IMR-90 (cell line): ENCODE measurements around the gene KAZN. TPM values are rescaled to one million over a fixed set of nuclear protein-coding genes. Genes with fewer than 3 reads are reported as not detected.

Source experiments
- ATAC-seq: fragments of 200-7000 bp; cut with Tn5 transposase; 2 replicates; pipeline ENCODE4 v1.9.1; 2020; ENCODE audit warnings: low read depth, mild to moderate bottlenecking, moderate library complexity
- BruUV-seq: library from RNA; stranded (reverse); fragments of 400-500 nt; replicated peaks from 2 replicates; lab custom pipeline; 2021; lab: Mats Ljungman, UMichigan
- CTCF ChIA-PET: fragments of 300-600 bp; formaldehyde crosslinking; extraction: SDS; loops from one replicate; lab custom pipeline; 2021; ENCODE audit warnings: antibody characterized with exemption; lab: Yijun Ruan, JAX
- POLR2A ChIA-PET: fragments of 300-600 bp; sonication (Branson Sonifier 250); formaldehyde crosslinking; loops from one replicate; lab custom pipeline; 2022; ENCODE audit warnings: antibody characterized with exemption; ENCODE audit not compliant: unreplicated experiment; lab: Charles Lee
- DNase-seq: peaks from one replicate; pipeline ENCODE4 v3.0.0; 2013
- H2AFZ ChIP-seq: replicated peaks from 2 replicates; pipeline ENCODE3; 2013; ENCODE audit warnings: low read length, mild to moderate bottlenecking; ENCODE audit not compliant: poor library complexity
- H2AK5ac ChIP-seq: 2 replicates; pipeline ENCODE4 v1.6.1; 2013; ENCODE audit warnings: low read depth, low read length, inconsistent platforms
- H2AK9ac ChIP-seq: replicated peaks from 2 replicates; pipeline ENCODE3; 2013; ENCODE audit warnings: mild to moderate bottlenecking, low read depth, low read length, moderate library complexity; ENCODE audit not compliant: poor library complexity
- H2BK120ac ChIP-seq: 2 replicates; pipeline ENCODE4 v1.6.1; 2013; ENCODE audit warnings: low read depth, low read length, inconsistent platforms
- H2BK15ac ChIP-seq: 3 replicates; pipeline ENCODE4 v1.6.1; 2013; ENCODE audit warnings: low read depth, low read length, inconsistent platforms
- H2BK20ac ChIP-seq: 2 replicates; pipeline ENCODE4 v1.6.1; 2013; ENCODE audit warnings: low read depth, mild to moderate bottlenecking, inconsistent platforms, low read length, moderate library complexity
- H2BK5ac ChIP-seq: 2 replicates; pipeline ENCODE4 v1.6.1; 2013; ENCODE audit warnings: mild to moderate bottlenecking, low read depth, low read length, inconsistent platforms; ENCODE audit not compliant: poor library complexity, severe bottlenecking
- H3K14ac ChIP-seq: replicated peaks from 2 replicates; pipeline ENCODE4 v1.6.1; 2013; ENCODE audit warnings: low read depth, low read length, inconsistent platforms
- H3K18ac ChIP-seq: 2 replicates; pipeline ENCODE4 v1.6.1; 2013; ENCODE audit warnings: low read depth, low read length, control low read depth
- H3K23ac ChIP-seq: 2 replicates; pipeline ENCODE4 v1.6.1; 2013; ENCODE audit warnings: low read depth, low read length, inconsistent platforms
- H3K27ac ChIP-seq: 2 replicates; pipeline ENCODE4 v1.5.1; 2013; ENCODE audit warnings: mild to moderate bottlenecking, control low read depth, low read length; ENCODE audit not compliant: insufficient read depth
- H3K27me3 ChIP-seq: 2 replicates; pipeline ENCODE4 v1.6.1; 2013; ENCODE audit warnings: low read length; ENCODE audit not compliant: control insufficient read depth, insufficient read depth
- H3K36me3 ChIP-seq: 2 replicates; pipeline ENCODE4 v1.6.1; 2013; ENCODE audit warnings: low read length, mixed read lengths; ENCODE audit not compliant: control insufficient read depth, insufficient read depth
- H3K4ac ChIP-seq: 2 replicates; pipeline ENCODE4 v1.6.1; 2013; ENCODE audit warnings: low read depth, low read length, inconsistent platforms
- H3K4me1 ChIP-seq: 2 replicates; pipeline ENCODE4 v1.6.1; 2013; ENCODE audit warnings: low read length, mixed read lengths; ENCODE audit not compliant: control insufficient read depth, insufficient read depth
- H3K4me2 ChIP-seq: 2 replicates; pipeline ENCODE4 v1.6.1; 2013; ENCODE audit warnings: low read depth, mild to moderate bottlenecking, control low read depth, low read length, moderate library complexity
- H3K4me3 ChIP-seq: 2 replicates; pipeline ENCODE4 v1.5.1; 2013; ENCODE audit warnings: low read depth, mild to moderate bottlenecking, control low read depth, low read length, moderate library complexity; ENCODE audit not compliant: insufficient read depth
- H3K56ac ChIP-seq: 2 replicates; pipeline ENCODE4 v1.6.1; 2013; ENCODE audit warnings: low read length, inconsistent platforms; ENCODE audit not compliant: insufficient read depth; ENCODE audit errors: extremely low read depth
- H3K79me1 ChIP-seq, 2 experiments: 2 replicates each; pipeline ENCODE4 v1.6.1; 2013; ENCODE audit warnings: low read length in 2 of 2, inconsistent platforms in 1 of 2, low read depth in 1 of 2
- H3K9ac ChIP-seq: 2 replicates; pipeline ENCODE4 v1.6.1; 2013; ENCODE audit warnings: low read depth, low read length, control low read depth
- H3K9me1 ChIP-seq: 2 replicates; pipeline ENCODE4 v1.6.1; 2013; ENCODE audit warnings: low read length, inconsistent platforms; ENCODE audit not compliant: insufficient read depth
- H3K9me3 ChIP-seq: 2 replicates; pipeline ENCODE4 v1.6.1; 2013; ENCODE audit warnings: low read length; ENCODE audit not compliant: control insufficient read depth, insufficient read depth
- H4K20me1 ChIP-seq: 2 replicates; pipeline ENCODE4 v1.6.1; 2013; ENCODE audit warnings: low read length, inconsistent platforms; ENCODE audit not compliant: insufficient read depth
- H4K5ac ChIP-seq: 2 replicates; pipeline ENCODE4 v1.6.1; 2013; ENCODE audit warnings: mild to moderate bottlenecking, low read depth, low read length, control low read depth
- H4K8ac ChIP-seq, 2 experiments: 2 replicates each; pipeline ENCODE4 v1.6.1; 2013; ENCODE audit warnings: low read depth in 2 of 2, low read length in 2 of 2, control low read depth in 1 of 2, inconsistent platforms in 1 of 2
- H4K91ac ChIP-seq: 2 replicates; pipeline ENCODE4 v1.6.1; 2013; ENCODE audit warnings: low read depth, low read length, inconsistent platforms; ENCODE audit not compliant: insufficient read depth
- BHLHE40 ChIP-seq: fragments of 150-350 bp; IDR thresholded peaks from 2 replicates; pipeline ENCODE4 v1.6.1; 2016; ENCODE audit warnings: mild to moderate bottlenecking, low read depth, low read length
- CEBPB ChIP-seq: IDR thresholded peaks from 2 replicates; pipeline ENCODE4 v1.6.1; 2012; ENCODE audit warnings: low read depth, low read length, improper control_type of control experiment
- CHD1 ChIP-seq: IDR thresholded peaks from 2 replicates; pipeline ENCODE4 v1.6.1; 2012; ENCODE audit warnings: low read depth, low read length, improper control_type of control experiment
- CTCF ChIP-seq: conservative IDR thresholded peaks from 2 replicates; pipeline ENCODE4 v1.5.1; 2012; ENCODE audit warnings: mild to moderate bottlenecking, low read depth, low read length, improper control_type of control experiment
- ELK1 ChIP-seq: fragments of 150-350 bp; IDR thresholded peaks from 2 replicates; pipeline ENCODE4 v1.6.1; 2016; ENCODE audit warnings: low read depth, mild to moderate bottlenecking, low read length, moderate library complexity, borderline replicate concordance
- FOS ChIP-seq: fragments of 150-350 bp; IDR thresholded peaks from 2 replicates; pipeline ENCODE4 v1.6.1; 2016; ENCODE audit warnings: low read depth, low read length
- MAZ ChIP-seq: IDR thresholded peaks from 2 replicates; pipeline ENCODE4 v1.6.1; 2012; ENCODE audit warnings: low read depth, mild to moderate bottlenecking, low read length, improper control_type of control experiment, moderate library complexity, borderline replicate concordance
- MXI1 ChIP-seq: IDR thresholded peaks from 2 replicates; pipeline ENCODE4 v1.6.1; 2012; ENCODE audit warnings: low read depth, mild to moderate bottlenecking, low read length, moderate library complexity, borderline replicate concordance
- NFE2L2 ChIP-seq: fragments of 150-350 bp; IDR thresholded peaks from 2 replicates; pipeline ENCODE4 v1.6.1; 2016; ENCODE audit warnings: low read depth, mild to moderate bottlenecking, low read length
- POLR2A ChIP-seq: IDR thresholded peaks from 2 replicates; pipeline ENCODE4 v1.6.1; 2012; ENCODE audit warnings: mild to moderate bottlenecking, low read depth, low read length
- RAD21 ChIP-seq: IDR thresholded peaks from 2 replicates; pipeline ENCODE4 v1.6.1; 2012; ENCODE audit warnings: low read length, improper control_type of control experiment
- RCOR1 ChIP-seq: IDR thresholded peaks from 2 replicates; pipeline ENCODE4 v1.6.1; 2012; ENCODE audit warnings: mild to moderate bottlenecking, low read length, improper control_type of control experiment; ENCODE audit not compliant: insufficient replicate concordance
- RFX5 ChIP-seq: IDR thresholded peaks from 2 replicates; pipeline ENCODE4 v1.8.0; 2012; ENCODE audit warnings: low read depth, mild to moderate bottlenecking, low read length, moderate library complexity
- SMC3 ChIP-seq: fragments of 150-350 bp; IDR thresholded peaks from 2 replicates; pipeline ENCODE4 v1.6.1; 2016; ENCODE audit warnings: low read depth, mild to moderate bottlenecking, antibody characterized with exemption, low read length, moderate library complexity
- WGBS, 2 experiments: methylation state at CpG; one replicate each; pipeline versions ENCODE4 v1.1.5 to v1.1.7; 2013; ENCODE audit warnings: missing lambda C conversion rate in 2 of 2; ENCODE audit not compliant: insufficient read length in 1 of 2; ENCODE audit errors: extremely low coverage in 2 of 2; 5-methylcytosine and 5-hydroxymethylcytosine counted together
- dilution Hi-C: fragments of 300-500 bp; cut with HindIII; formaldehyde crosslinking; loops from one replicate; pipeline ENCODE4 v1.14.3; 2018; ENCODE audit warnings: low sequenced_read_pairs; ENCODE audit not compliant: unreplicated experiment
- in situ Hi-C: fragments of 300-500 bp; cut with MboI; formaldehyde crosslinking; loops from 3 replicates; pipeline ENCODE4 v1.14.3; 2019; ENCODE audit warnings: low sequenced_read_pairs, inconsistent platforms, mixed read lengths
- intact Hi-C: fragments of 100-400 bp; cut with micrococcal nuclease; formaldehyde crosslinking; loops from 2 replicates; pipeline ENCODE4 v1.10.0; 2022
- polyA plus RNA-seq, 3 experiments: library from polyadenylated mRNA; depleted of rRNA; stranded (reverse); fragments of >200 nt; gene quantifications; 2 replicates each; pipeline ENCODE4 v1.2.3, GENCODE V29; 2012; ENCODE audit warnings: low replicate concordance in 1 of 3
- total RNA-seq: library from RNA; depleted of rRNA; stranded (reverse); fragments of >200 nt; gene quantifications from 2 replicates; pipeline ENCODE4 v1.2.3, GENCODE V29; 2012
- TF ChIP-seq, protein P1 (sequence below): fragments of 150-350 bp; IDR thresholded peaks from 2 replicates; pipeline ENCODE4 v1.6.1; 2017; ENCODE audit warnings: mild to moderate bottlenecking, antibody characterized with exemption, low read length, low read depth

The KAZN gene
- total and polyA plus RNA-seq, 2 of the 4 experiments (the other 2 are of a cell fraction) = 5.2 to 10.5 TPM

DNA sequence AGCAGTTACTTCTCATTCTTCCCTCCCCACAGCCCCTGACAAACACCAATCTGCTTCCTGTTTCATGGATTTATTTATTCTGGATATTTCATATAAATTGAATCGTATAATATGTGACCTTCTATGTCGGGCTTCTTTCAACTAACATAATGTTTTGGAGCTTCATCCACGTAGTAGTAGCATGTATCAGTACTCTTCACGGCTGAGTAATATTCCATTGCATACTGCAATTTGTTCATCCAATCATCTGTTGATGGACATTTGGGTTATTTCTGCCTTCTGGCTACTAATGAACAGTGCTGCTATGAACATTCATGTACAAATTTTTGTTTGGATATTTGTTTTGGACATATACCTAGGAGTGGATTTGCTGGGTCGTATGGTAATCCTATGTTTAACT, 1.9 kb upstream of the KAZN start:
- DNase-seq (no peak), ATAC-seq (no peak)
- no peaks in the 10 kb centered on the region for H3K9me1 ChIP-seq
- in situ Hi-C loops (no loop called here), intact Hi-C loops (no loop called here), dilution Hi-C loops (no loop called here)
- no peak overlapping the region for H4K91ac ChIP-seq
- TF ChIP-seq NFE2L2 (no peak), RFX5 (no peak), RAD21 (no peak), CEBPB (no peak), ELK1 (no peak), FOS (no peak), CHD1 (no peak), POLR2A (no peak), BHLHE40 (no peak), CTCF (no peak), SMC3 (no peak), RCOR1 (no peak), MAZ (no peak), MXI1 (no peak)
- TF ChIP-seq, protein P1, sequence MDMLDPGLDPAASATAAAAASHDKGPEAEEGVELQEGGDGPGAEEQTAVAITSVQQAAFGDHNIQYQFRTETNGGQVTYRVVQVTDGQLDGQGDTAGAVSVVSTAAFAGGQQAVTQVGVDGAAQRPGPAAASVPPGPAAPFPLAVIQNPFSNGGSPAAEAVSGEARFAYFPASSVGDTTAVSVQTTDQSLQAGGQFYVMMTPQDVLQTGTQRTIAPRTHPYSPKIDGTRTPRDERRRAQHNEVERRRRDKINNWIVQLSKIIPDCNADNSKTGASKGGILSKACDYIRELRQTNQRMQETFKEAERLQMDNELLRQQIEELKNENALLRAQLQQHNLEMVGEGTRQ = no peak
- WGBS, 2 experiments = no CpG with 5 or more reads among the region's 5 CpGs
- H3K9ac ChIP-seq = no peak overlapping the region
- no peaks in the 10 kb centered on the region; the same call in 1 of the 2 replicates for H3K4me1 ChIP-seq
- H2BK5ac ChIP-seq = no peak overlapping the region
- H3K4me2 ChIP-seq = no peak overlapping the region
- H2BK120ac ChIP-seq = no peak overlapping the region
- peaks cover 21% of the 10 kb centered on the region for H3K27me3 ChIP-seq
- no peak overlapping the region for H3K14ac ChIP-seq
- H3K9me3 ChIP-seq = no peaks in the 10 kb centered on the region
- no peak overlapping the region for H2BK20ac ChIP-seq
- no peak overlapping the region for H2BK15ac ChIP-seq
- no TSS peak for BruUV-seq
- H2AK5ac ChIP-seq = no peak overlapping the region
- H3K27ac ChIP-seq = no peak overlapping the region
- CTCF ChIA-PET = no interaction called here
- H3K56ac ChIP-seq = no peak overlapping the region
- H3K23ac ChIP-seq = no peak overlapping the region
- no peak overlapping the region for H3K18ac ChIP-seq
- no peaks in the 10 kb centered on the region for H4K20me1 ChIP-seq
- POLR2A ChIA-PET = no interaction called here
- H2AK9ac ChIP-seq = no peak overlapping the region
- H3K36me3 ChIP-seq = no peaks in the 10 kb centered on the region
- no peak overlapping the region for H3K4me3 ChIP-seq
- H4K5ac ChIP-seq = no peak overlapping the region
- H4K8ac ChIP-seq = no peak overlapping the region
- H2AFZ ChIP-seq = no peak overlapping the region
- no peaks in the 10 kb centered on the region for H3K79me1 ChIP-seq
- no peak overlapping the region for H3K4ac ChIP-seq
